Measurements from ENCODE around the gene BMP7.

DNA sequence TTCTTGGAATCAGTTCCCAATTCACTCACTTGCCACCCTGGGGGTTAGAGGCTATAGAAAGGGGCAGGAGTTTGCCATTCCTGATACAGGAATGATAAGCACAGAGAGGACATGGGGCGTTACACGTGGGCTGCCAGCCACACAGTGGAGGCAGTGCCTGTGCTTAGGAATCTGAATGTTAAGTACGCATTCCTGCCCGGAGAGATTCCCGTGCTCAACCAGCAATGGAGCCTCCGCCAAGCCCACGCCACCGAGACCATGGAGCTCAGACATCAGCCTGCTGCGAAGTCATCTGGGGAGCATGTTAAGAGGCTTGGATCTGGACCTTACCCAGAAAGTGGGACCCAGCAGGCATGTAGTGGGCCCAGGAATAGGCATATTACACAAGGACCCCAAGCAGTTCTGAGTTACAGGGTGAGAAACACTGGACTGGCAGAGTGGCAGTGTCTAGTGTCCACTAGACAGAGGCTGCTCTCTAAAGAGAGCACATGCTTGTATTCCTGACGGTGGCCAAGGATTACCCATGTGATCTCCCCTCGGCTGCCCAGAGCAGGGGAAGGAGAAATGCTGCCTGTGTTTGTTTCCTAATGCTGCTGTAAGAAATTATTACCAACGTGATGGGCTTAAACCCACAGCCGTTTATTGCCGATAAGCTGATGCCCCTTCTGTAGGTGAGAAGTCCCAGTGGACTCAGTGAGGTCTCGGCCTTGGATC, 138.2 kb downstream of the BMP7 start:
- TF ChIP-seq, protein P1, sequence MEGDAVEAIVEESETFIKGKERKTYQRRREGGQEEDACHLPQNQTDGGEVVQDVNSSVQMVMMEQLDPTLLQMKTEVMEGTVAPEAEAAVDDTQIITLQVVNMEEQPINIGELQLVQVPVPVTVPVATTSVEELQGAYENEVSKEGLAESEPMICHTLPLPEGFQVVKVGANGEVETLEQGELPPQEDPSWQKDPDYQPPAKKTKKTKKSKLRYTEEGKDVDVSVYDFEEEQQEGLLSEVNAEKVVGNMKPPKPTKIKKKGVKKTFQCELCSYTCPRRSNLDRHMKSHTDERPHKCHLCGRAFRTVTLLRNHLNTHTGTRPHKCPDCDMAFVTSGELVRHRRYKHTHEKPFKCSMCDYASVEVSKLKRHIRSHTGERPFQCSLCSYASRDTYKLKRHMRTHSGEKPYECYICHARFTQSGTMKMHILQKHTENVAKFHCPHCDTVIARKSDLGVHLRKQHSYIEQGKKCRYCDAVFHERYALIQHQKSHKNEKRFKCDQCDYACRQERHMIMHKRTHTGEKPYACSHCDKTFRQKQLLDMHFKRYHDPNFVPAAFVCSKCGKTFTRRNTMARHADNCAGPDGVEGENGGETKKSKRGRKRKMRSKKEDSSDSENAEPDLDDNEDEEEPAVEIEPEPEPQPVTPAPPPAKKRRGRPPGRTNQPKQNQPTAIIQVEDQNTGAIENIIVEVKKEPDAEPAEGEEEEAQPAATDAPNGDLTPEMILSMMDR (IDR thresholded peaks at IDR 0.05) = no peak
- no peak for TF ChIP-seq POLR2A (IDR thresholded peaks at IDR 0.05)

Data from thyroid gland (tissue), 4 donors.